Stomach (tissue), 4 donors: ENCODE results near the gene RRAS2.

ENCODE experiments used
- POLR2A ChIP-seq, 4 donors: fragments of 450-650 bp; IDR thresholded peaks; one replicate each; pipeline ENCODE4 v1.6.1; 2016; ENCODE audit warnings: antibody characterized with exemption in 4 of 4, control low read depth in 2 of 4, mild to moderate bottlenecking in 1 of 4, moderate library complexity in 1 of 4
- TF ChIP-seq, protein P1 (sequence below), 7 experiments: fragments of 450-650 bp in 4 of 7; fragments of 200-600 bp in 3 of 7; sonication (generic) in 3 of 7; IDR thresholded peaks; one replicate each; pipeline ENCODE4 v1.5.1; 2016 to 2019; ENCODE audit warnings: antibody characterized with exemption in 7 of 7, control low read depth in 2 of 7, mild to moderate bottlenecking in 1 of 7

DNA sequence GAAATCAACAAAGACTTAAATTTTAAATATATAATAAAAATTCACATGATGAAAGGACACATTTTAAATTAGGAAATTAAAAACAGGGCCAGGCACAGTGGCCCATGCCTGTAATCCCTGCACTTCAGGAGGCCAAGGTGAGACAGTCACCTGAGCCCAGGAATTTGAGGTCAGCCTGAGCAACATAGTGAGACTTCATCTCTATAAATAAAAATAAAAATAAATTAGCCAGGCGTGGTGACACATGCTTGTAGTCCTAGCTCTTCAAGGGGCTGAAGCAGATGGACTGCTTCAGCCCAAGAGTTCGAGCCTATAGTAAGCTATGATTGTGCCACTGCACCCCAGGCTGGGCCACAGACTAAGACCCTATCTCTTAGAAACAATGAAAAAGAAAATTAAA, 29.3 kb downstream of the RRAS2 start:
- no peak for TF ChIP-seq POLR2A (IDR thresholded peaks at IDR 0.05)
- TF ChIP-seq, protein P1, sequence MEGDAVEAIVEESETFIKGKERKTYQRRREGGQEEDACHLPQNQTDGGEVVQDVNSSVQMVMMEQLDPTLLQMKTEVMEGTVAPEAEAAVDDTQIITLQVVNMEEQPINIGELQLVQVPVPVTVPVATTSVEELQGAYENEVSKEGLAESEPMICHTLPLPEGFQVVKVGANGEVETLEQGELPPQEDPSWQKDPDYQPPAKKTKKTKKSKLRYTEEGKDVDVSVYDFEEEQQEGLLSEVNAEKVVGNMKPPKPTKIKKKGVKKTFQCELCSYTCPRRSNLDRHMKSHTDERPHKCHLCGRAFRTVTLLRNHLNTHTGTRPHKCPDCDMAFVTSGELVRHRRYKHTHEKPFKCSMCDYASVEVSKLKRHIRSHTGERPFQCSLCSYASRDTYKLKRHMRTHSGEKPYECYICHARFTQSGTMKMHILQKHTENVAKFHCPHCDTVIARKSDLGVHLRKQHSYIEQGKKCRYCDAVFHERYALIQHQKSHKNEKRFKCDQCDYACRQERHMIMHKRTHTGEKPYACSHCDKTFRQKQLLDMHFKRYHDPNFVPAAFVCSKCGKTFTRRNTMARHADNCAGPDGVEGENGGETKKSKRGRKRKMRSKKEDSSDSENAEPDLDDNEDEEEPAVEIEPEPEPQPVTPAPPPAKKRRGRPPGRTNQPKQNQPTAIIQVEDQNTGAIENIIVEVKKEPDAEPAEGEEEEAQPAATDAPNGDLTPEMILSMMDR (IDR thresholded peaks at IDR 0.05) = no peak
